Measurements from ENCODE around the gene MANBA.

MANBA gene

DNA sequence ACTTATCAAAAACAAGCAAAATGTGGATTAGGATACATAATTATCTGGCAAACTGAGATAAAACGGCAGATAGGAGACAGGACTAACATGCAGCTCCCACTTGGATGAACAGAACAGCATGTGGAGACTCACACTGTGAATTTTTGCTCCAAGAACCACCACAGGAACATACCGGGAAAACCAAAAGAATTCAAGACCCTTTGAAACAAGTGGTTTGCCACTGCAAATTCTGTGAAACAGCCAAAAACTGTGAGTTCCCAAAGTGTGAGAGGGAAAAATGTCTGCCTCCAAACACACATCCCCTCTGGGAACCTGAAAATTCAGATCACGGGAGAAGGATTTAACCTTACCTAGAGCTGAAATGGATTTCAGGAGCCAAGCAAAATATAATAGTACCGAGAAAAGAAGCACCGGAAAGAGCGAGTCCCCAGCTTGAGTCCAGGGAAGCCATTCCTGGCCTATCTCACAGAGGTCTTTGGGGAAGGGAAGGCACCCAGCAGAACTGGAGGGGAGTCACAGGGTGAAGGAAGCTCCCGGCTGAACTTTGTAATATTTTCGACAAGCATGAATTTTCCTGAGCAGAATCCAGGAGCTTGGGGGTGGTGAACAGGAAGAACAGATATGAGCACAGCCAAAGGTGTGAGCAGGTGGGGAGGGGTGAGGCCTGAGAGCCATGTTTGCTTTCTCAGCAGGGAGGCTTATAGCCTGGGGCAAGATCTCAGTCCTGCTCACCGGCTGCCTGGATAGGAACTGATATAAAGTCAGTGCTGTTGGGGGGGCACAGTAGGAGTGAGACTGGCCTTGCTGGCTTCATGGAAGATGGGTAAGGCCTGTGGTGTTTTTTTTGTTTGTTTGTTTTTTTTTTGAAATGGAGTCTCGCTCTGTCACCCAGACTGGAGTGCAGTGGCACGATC lies 23.9 kb downstream of the MANBA start:
- no peaks in the 10 kb centered on the region for H3K4me1 ChIP-seq
- H3K27ac ChIP-seq, result no peak overlapping the region
- no peaks in the 10 kb centered on the region for H3K9me3 ChIP-seq
- H3K36me3 ChIP-seq, result peaks cover 0 to 5% (median 0%) of the 10 kb centered on the region in 3 donors
- H3K27me3 ChIP-seq, result no peaks in the 10 kb centered on the region
- intact Hi-C loops (cut with DNase I; ENCODE audit: low total_unique reads), result no loop called here
- H3K4me3 ChIP-seq, result no peak overlapping the region
- no peak for DNase-seq
- TF ChIP-seq, protein P1, sequence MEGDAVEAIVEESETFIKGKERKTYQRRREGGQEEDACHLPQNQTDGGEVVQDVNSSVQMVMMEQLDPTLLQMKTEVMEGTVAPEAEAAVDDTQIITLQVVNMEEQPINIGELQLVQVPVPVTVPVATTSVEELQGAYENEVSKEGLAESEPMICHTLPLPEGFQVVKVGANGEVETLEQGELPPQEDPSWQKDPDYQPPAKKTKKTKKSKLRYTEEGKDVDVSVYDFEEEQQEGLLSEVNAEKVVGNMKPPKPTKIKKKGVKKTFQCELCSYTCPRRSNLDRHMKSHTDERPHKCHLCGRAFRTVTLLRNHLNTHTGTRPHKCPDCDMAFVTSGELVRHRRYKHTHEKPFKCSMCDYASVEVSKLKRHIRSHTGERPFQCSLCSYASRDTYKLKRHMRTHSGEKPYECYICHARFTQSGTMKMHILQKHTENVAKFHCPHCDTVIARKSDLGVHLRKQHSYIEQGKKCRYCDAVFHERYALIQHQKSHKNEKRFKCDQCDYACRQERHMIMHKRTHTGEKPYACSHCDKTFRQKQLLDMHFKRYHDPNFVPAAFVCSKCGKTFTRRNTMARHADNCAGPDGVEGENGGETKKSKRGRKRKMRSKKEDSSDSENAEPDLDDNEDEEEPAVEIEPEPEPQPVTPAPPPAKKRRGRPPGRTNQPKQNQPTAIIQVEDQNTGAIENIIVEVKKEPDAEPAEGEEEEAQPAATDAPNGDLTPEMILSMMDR (IDR thresholded peaks at IDR 0.05), result no peak

DNA sequence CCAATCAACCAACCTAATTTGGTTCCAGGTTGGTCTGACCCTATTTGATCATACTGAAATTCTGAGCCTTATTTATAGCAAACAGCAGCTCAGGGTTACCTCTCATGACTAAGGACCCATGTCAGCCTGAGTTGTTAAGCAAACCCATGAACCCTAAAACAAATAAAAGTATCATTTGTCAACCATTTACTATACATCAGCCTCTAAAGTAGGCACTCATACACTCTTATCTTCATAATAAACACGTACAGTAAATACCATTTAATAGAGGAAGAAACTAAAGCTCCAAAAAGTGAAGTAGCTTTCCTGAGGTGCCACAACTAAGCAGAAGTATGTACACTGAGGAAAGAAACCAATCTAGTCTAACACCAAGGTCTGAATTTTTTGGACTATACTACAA lies 25.2 kb downstream of the MANBA start:
- TF ChIP-seq, protein P1 (IDR thresholded peaks at IDR 0.05), result no peak
- DNase-seq, result no peak
- Histone ChIP-seq H3K4me3 (no peak overlapping the region), H3K27me3 (no peaks in the 10 kb centered on the region), H3K36me3 (peaks cover 0 to 5% (median 4%) of the 10 kb centered on the region in 3 donors), H3K4me1 (no peaks in the 10 kb centered on the region), H3K27ac (no peak overlapping the region), H3K9me3 (peaks cover 0 to 10% (median 0%) of the 10 kb centered on the region in 3 donors)
- intact Hi-C loops (cut with DNase I; ENCODE audit: low total_unique reads), result no loop called here

DNA sequence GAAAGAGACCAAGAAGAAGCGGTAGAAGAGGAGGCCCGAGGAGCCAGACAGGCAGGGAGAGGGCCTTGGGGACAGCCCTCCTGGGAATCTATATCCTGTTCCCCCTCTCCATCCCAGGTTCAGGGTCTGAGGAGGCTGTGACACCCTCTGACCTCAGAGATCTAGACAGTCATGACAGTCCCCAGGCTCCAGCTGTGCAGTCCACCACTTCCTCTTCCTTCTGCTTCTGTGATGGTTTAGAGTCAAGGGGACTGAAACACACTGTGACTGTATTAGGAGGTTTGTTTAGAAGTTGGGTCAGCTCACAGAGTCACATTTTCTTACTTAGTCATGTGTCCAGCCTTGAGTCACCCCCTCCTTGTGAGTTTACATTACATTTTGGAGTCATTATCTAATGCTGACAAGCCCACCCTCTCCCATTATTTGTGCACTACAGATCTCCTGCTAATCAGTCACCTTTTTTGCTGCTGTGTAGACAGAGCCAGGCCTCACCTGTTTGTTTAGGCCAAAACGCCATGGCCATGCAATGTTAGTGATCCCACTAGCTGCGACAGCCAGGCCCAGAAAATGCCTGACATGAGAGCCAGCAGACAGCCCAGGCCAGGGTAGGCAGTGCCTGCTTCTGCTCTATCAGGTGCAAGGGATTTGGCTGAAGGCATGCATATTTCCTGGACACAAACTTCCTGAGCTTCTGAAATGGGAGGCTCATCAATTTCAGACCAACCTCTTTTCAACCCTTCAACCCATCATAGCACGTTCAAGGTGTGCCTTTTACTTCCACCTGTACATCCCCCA lies 26.0 kb downstream of the MANBA start:
- no peaks in the 10 kb centered on the region for H3K4me1 ChIP-seq
- peaks cover 0 to 9% (median 5%) of the 10 kb centered on the region in 3 donors for H3K36me3 ChIP-seq
- no peaks in the 10 kb centered on the region for H3K27me3 ChIP-seq
- TF ChIP-seq, protein P1 (IDR thresholded peaks at IDR 0.05), result no peak
- intact Hi-C loops (cut with DNase I; ENCODE audit: low total_unique reads), result no loop called here
- H3K27ac ChIP-seq, result no peak overlapping the region
- no peak overlapping the region for H3K4me3 ChIP-seq
- DNase-seq, result no peak
- H3K9me3 ChIP-seq, result peaks cover 0 to 10% (median 0%) of the 10 kb centered on the region in 3 donors

DNA sequence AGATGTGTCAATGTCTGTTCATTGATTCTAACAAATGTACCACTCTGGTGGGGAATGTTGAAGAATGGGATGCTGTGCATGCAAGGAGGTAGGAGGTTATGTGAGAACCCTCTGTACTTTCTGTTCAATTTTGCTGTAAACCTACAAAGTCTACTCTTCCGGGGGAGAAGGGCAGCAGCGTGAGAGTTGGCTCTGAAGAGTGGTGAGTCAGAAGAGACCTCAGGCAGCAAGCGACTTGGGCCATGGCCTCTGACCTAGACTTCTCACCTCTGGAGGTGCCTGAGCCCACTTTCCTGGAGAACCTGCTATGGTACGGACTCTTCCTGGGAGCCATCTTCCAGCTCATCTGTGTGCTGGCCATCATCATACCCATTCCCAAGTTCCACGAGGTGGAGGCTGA lies 26.7 kb downstream of the MANBA start:
- Histone ChIP-seq H3K4me1 (no peaks in the 10 kb centered on the region), H3K36me3 (peaks cover 0 to 13% (median 5%) of the 10 kb centered on the region in 3 donors), H3K4me3 (no peak overlapping the region), H3K27ac (no peak overlapping the region), H3K9me3 (peaks cover 0 to 10% (median 0%) of the 10 kb centered on the region in 3 donors), H3K27me3 (no peaks in the 10 kb centered on the region)
- intact Hi-C loops (cut with DNase I; ENCODE audit: low total_unique reads), result no loop called here
- no peak for DNase-seq
- TF ChIP-seq, protein P1 (IDR thresholded peaks at IDR 0.05), result no peak

DNA sequence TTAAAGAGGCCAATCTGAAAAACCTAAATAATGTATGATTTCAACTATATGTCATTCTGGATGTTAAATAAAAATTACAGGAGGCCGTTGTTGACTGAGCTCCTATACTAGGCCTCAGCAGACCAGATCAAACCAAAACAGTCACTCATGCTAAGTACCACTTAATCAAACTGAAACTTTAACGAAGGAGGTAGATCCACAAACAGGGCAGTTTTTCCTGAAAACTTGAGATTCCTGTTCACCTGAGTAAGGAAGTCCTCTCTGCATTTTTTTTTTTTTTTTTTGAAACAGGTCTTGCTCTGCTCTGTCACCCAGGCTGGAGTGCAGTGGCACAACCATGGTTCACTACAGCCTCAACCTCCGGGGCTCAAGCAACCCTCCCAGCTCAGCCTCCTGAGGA lies 27.7 kb downstream of the MANBA start:
- no peak for DNase-seq
- Histone ChIP-seq H3K27ac (no peak overlapping the region), H3K9me3 (peaks cover 0 to 10% (median 0%) of the 10 kb centered on the region in 3 donors), H3K4me3 (no peak overlapping the region), H3K36me3 (peaks cover 0 to 13% (median 5%) of the 10 kb centered on the region in 3 donors), H3K4me1 (no peaks in the 10 kb centered on the region), H3K27me3 (no peaks in the 10 kb centered on the region)
- intact Hi-C loops (cut with DNase I; ENCODE audit: low total_unique reads), result no loop called here
- TF ChIP-seq, protein P1 (IDR thresholded peaks at IDR 0.05), result no peak
